ENCODE measurements around the gene IER3IP1.
"Not testable (repeated sequence)": the region's sequence is repeated elsewhere in the genome, so short reads cannot be mapped to it uniquely, and the experiment has no call there.

Gene IER3IP1, protein sequence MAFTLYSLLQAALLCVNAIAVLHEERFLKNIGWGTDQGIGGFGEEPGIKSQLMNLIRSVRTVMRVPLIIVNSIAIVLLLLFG

DNA sequence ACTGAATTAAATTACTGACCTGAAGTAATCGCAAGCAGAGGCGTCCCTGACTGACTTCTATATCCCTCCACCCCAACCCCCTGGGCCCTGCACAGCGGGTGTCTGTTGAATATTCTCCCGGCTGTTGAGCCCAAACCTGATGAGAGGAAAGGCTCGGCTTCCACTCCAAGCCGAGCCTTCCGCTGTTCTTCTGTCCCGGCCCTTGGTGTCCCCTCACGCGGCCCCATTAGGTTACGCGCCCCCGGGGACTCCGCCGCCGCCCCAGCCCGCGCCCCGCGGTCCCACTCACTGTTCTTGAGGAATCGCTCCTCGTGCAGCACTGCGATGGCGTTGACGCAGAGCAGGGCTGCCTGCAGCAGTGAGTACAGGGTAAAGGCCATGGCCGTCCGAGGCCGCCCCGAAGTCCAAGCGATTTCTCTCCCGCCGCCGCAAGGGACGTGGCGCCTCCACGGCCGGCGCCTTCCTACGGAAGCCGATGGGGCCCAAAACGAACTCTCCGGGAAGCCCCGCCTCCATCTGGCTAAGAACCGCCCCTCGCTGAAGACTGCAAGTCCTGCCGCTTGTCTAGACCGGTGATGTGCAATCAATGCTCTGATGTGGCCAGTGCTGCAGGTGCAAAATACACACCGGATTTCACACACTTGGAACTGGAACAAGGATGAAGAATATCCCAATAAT lies at the start of gene IER3IP1:
TSS of gene IER3IP1 (minus strand) at position 467 of the 678 bp plus-strand sequence. CDS start at position 380, 87 bp downstream.
- DNase-seq, result peak; percentile 91

GRCh38 chr18:47215554-47216138 lies 39.5 kb upstream of the IER3IP1 start:
- DNase-seq, result no peak

GRCh38 chr18:47209171-47209570 lies 33.0 kb upstream of the IER3IP1 start:
- no peak for DNase-seq

- DNase-seq, result no peak
Observed at GRCh38 chr18:47206945-47207637, 30.9 kb upstream of the IER3IP1 start.

GRCh38 chr18:47204908-47205522 lies 28.9 kb upstream of the IER3IP1 start:
- DNase-seq, result peak; percentile 41

- DNase-seq, result no peak
Observed at GRCh38 chr18:47203626-47204464, 27.7 kb upstream of the IER3IP1 start.

DNA sequence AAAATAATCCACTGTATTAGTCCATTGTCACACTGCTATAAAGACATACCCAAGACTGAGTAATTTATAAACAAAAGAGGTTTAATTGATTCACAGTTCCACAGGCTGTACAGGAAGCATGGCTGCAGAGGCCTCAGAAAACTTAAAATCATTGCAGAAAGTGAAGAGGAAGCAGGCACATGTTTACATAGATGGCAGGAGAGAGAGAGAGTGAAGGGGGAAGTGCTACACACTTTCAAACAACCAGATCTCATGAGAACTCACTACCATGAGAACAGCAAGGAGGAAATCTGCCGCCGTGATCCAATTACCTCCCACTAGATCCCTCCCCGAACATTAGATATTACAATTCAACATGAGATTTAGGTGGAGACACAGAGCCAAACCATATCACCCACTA lies 19.8 kb upstream of the IER3IP1 start:
- DNase-seq, result not testable (repeated sequence)

DNA sequence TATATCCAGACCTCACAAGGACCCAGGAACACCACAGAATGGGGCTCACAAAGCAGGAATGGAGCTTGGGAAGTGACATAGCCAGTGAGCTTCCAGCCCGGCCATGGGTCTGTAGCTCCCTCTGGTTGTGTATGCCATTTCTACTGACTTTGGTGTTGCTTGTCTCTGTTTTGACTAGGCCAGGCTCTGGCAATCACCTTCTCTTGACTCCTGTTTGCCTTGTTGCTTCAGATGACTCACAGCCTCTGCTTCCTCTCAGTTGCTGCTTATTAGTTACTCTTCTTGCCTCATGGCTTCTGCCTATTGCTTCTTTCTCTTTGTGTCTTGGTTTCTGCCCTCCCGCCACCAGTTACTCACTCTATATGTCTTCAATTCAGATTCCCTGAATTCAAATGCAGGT lies 15.8 kb upstream of the IER3IP1 start:
- DNase-seq, result no peak

DNA sequence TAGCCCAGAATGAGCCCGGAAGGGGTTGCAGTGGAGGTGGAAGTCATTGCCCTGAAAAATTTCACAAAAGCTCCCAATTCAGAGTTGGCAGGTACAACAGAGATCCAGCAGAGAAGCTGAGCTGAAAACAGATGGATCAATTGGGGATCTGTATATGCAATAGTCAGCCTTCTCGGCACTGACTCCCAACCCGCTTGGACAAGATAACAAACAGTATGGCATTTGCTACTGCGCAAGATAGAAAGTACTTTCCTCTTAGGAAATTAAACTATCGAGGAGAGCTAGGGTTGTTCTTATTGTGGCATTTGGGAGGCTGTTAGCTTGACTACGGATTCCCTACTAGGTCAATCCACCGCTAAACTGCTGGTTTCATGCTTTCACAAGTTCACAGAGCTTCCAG lies 11.6 kb upstream of the IER3IP1 start:
- no peak for DNase-seq

DNA sequence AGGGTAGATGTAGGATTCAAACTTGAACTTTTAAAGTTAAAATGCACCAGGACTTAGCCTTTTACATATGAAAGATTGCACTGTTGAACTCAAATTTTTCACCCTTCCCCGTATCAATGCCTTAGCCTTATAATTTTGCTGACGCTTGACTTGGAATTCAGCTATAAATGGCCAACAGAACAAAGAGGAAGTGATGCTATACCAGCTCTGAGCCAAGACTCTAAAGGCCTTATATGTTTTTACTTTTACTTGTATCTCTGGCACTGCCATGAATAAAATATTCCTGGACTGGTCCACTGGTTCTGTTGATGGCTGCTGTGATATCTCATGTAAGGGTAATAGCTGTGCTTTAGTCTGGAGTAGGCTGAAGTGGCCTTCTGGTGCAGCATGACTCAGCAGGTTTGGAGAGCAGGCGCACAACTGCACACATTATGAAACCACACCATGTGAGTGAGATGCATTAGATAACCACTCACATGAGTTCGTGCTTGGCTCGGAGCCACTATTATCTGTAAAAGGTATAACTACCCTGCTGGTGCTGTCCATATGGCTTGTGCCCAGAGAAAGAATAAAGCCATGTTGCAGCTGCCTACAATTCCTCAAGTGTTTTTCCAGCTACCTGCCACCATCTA lies 8.4 kb upstream of the IER3IP1 start:
- DNase-seq, result no peak

- not testable (repeated sequence) for DNase-seq
Observed at GRCh38 chr18:47182156-47182555, 6.0 kb upstream of the IER3IP1 start.

GRCh38 chr18:47180765-47181164 lies 4.6 kb upstream of the IER3IP1 start:
- DNase-seq, result no peak

GRCh38 chr18:47179520-47179919 lies 3.4 kb upstream of the IER3IP1 start:
- DNase-seq, result no peak

GRCh38 chr18:47175283-47175897 lies 774 bp downstream of the IER3IP1 start:
- no peak for DNase-seq

DNA sequence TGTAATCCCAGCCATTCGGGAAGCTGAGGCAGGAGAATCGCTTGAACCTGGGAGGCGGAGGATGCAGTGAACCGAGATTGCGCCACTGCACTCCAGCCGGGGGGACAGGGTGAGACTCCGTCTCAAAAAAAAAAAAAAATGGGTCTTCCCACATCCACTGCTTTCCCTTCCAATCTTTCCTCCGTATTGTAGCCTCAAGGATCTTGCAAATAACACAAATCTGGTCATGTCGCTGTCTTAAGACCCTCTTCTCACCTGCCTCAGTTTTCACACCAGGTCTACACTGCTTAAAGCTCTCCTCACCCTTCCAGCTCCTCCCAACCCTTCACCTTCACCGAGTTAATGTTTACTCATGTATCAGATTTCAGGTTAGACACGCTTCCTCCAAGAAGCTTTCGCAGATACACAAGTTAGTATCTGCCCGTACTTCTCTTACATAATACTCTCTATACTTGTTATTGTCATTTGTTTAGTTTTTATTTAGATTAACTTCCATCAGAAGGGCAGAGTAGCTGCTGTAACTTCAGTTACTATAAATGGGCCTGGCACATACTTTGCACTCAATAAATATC lies 1.5 kb downstream of the IER3IP1 start:
- DNase-seq, result no peak

GRCh38 chr18:47172476-47172875 lies 3.7 kb downstream of the IER3IP1 start:
- DNase-seq, result no peak

DNA sequence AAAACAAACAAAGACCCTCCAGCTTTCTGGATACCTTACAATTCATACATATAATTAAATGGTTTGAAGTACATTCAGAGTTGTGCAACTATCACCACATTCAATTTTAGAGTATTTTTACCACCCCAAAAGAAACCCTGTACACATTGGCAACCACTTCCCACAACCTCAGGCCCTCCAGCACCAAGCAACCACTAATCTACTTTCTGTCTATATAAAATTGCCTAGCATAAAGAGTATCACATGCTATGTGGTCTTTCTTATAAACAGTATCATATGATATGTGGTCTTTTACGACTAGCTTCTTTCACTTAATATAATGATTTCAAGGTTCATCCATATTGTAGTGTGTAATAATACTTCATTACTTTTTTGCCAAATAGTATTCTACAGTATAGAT lies 7.3 kb downstream of the IER3IP1 start:
- no peak for DNase-seq

- DNase-seq, result no peak
Observed at GRCh38 chr18:47168509-47168908, 7.7 kb downstream of the IER3IP1 start.

- no peak for DNase-seq
Observed at GRCh38 chr18:47166294-47166693, 9.9 kb downstream of the IER3IP1 start.

GRCh38 chr18:47163241-47163640 lies 12.9 kb downstream of the IER3IP1 start:
- DNase-seq, result no peak

- DNase-seq, result no peak
Observed at GRCh38 chr18:47160256-47160655, 15.9 kb downstream of the IER3IP1 start.
